IMR-90 (cell line): ENCODE results near the gene BST1. TPM values are rescaled to one million over a fixed set of nuclear protein-coding genes. Genes with fewer than 3 reads are reported as not detected.

ENCODE experiments used
- ATAC-seq: fragments of 200-7000 bp; cut with Tn5 transposase; 2 replicates; pipeline ENCODE4 v1.9.1; 2020; ENCODE audit warnings: low read depth, mild to moderate bottlenecking, moderate library complexity
- BruUV-seq: library from RNA; stranded (reverse); fragments of 400-500 nt; replicated peaks from 2 replicates; lab custom pipeline; 2021; lab: Mats Ljungman, UMichigan
- CTCF ChIA-PET: fragments of 300-600 bp; formaldehyde crosslinking; extraction: SDS; loops from one replicate; lab custom pipeline; 2021; ENCODE audit warnings: antibody characterized with exemption; lab: Yijun Ruan, JAX
- POLR2A ChIA-PET: fragments of 300-600 bp; sonication (Branson Sonifier 250); formaldehyde crosslinking; loops from one replicate; lab custom pipeline; 2022; ENCODE audit warnings: antibody characterized with exemption; ENCODE audit not compliant: unreplicated experiment; lab: Charles Lee
- DNase-seq: peaks from one replicate; pipeline ENCODE4 v3.0.0; 2013
- H2AFZ ChIP-seq: replicated peaks from 2 replicates; pipeline ENCODE3; 2013; ENCODE audit warnings: low read length, mild to moderate bottlenecking; ENCODE audit not compliant: poor library complexity
- H2AK5ac ChIP-seq: 2 replicates; pipeline ENCODE4 v1.6.1; 2013; ENCODE audit warnings: low read depth, low read length, inconsistent platforms
- H2AK9ac ChIP-seq: replicated peaks from 2 replicates; pipeline ENCODE3; 2013; ENCODE audit warnings: mild to moderate bottlenecking, low read depth, low read length, moderate library complexity; ENCODE audit not compliant: poor library complexity
- H2BK120ac ChIP-seq: 2 replicates; pipeline ENCODE4 v1.6.1; 2013; ENCODE audit warnings: low read depth, low read length, inconsistent platforms
- H2BK15ac ChIP-seq: 3 replicates; pipeline ENCODE4 v1.6.1; 2013; ENCODE audit warnings: low read depth, low read length, inconsistent platforms
- H2BK20ac ChIP-seq: 2 replicates; pipeline ENCODE4 v1.6.1; 2013; ENCODE audit warnings: low read depth, mild to moderate bottlenecking, inconsistent platforms, low read length, moderate library complexity
- H2BK5ac ChIP-seq: 2 replicates; pipeline ENCODE4 v1.6.1; 2013; ENCODE audit warnings: mild to moderate bottlenecking, low read depth, low read length, inconsistent platforms; ENCODE audit not compliant: poor library complexity, severe bottlenecking
- H3K14ac ChIP-seq: replicated peaks from 2 replicates; pipeline ENCODE4 v1.6.1; 2013; ENCODE audit warnings: low read depth, low read length, inconsistent platforms
- H3K18ac ChIP-seq: 2 replicates; pipeline ENCODE4 v1.6.1; 2013; ENCODE audit warnings: low read depth, low read length, control low read depth
- H3K23ac ChIP-seq: 2 replicates; pipeline ENCODE4 v1.6.1; 2013; ENCODE audit warnings: low read depth, low read length, inconsistent platforms
- H3K27ac ChIP-seq: 2 replicates; pipeline ENCODE4 v1.5.1; 2013; ENCODE audit warnings: mild to moderate bottlenecking, control low read depth, low read length; ENCODE audit not compliant: insufficient read depth
- H3K27me3 ChIP-seq: 2 replicates; pipeline ENCODE4 v1.6.1; 2013; ENCODE audit warnings: low read length; ENCODE audit not compliant: control insufficient read depth, insufficient read depth
- H3K36me3 ChIP-seq: 2 replicates; pipeline ENCODE4 v1.6.1; 2013; ENCODE audit warnings: low read length, mixed read lengths; ENCODE audit not compliant: control insufficient read depth, insufficient read depth
- H3K4ac ChIP-seq: 2 replicates; pipeline ENCODE4 v1.6.1; 2013; ENCODE audit warnings: low read depth, low read length, inconsistent platforms
- H3K4me1 ChIP-seq: 2 replicates; pipeline ENCODE4 v1.6.1; 2013; ENCODE audit warnings: low read length, mixed read lengths; ENCODE audit not compliant: control insufficient read depth, insufficient read depth
- H3K4me2 ChIP-seq: 2 replicates; pipeline ENCODE4 v1.6.1; 2013; ENCODE audit warnings: low read depth, mild to moderate bottlenecking, control low read depth, low read length, moderate library complexity
- H3K4me3 ChIP-seq: 2 replicates; pipeline ENCODE4 v1.5.1; 2013; ENCODE audit warnings: low read depth, mild to moderate bottlenecking, control low read depth, low read length, moderate library complexity; ENCODE audit not compliant: insufficient read depth
- H3K56ac ChIP-seq: 2 replicates; pipeline ENCODE4 v1.6.1; 2013; ENCODE audit warnings: low read length, inconsistent platforms; ENCODE audit not compliant: insufficient read depth; ENCODE audit errors: extremely low read depth
- H3K79me1 ChIP-seq, 2 experiments: 2 replicates each; pipeline ENCODE4 v1.6.1; 2013; ENCODE audit warnings: low read length in 2 of 2, inconsistent platforms in 1 of 2, low read depth in 1 of 2
- H3K9ac ChIP-seq: 2 replicates; pipeline ENCODE4 v1.6.1; 2013; ENCODE audit warnings: low read depth, low read length, control low read depth
- H3K9me1 ChIP-seq: 2 replicates; pipeline ENCODE4 v1.6.1; 2013; ENCODE audit warnings: low read length, inconsistent platforms; ENCODE audit not compliant: insufficient read depth
- H3K9me3 ChIP-seq: 2 replicates; pipeline ENCODE4 v1.6.1; 2013; ENCODE audit warnings: low read length; ENCODE audit not compliant: control insufficient read depth, insufficient read depth
- H4K20me1 ChIP-seq: 2 replicates; pipeline ENCODE4 v1.6.1; 2013; ENCODE audit warnings: low read length, inconsistent platforms; ENCODE audit not compliant: insufficient read depth
- H4K5ac ChIP-seq: 2 replicates; pipeline ENCODE4 v1.6.1; 2013; ENCODE audit warnings: mild to moderate bottlenecking, low read depth, low read length, control low read depth
- H4K8ac ChIP-seq, 2 experiments: 2 replicates each; pipeline ENCODE4 v1.6.1; 2013; ENCODE audit warnings: low read depth in 2 of 2, low read length in 2 of 2, control low read depth in 1 of 2, inconsistent platforms in 1 of 2
- H4K91ac ChIP-seq: 2 replicates; pipeline ENCODE4 v1.6.1; 2013; ENCODE audit warnings: low read depth, low read length, inconsistent platforms; ENCODE audit not compliant: insufficient read depth
- BHLHE40 ChIP-seq: fragments of 150-350 bp; IDR thresholded peaks from 2 replicates; pipeline ENCODE4 v1.6.1; 2016; ENCODE audit warnings: mild to moderate bottlenecking, low read depth, low read length
- CEBPB ChIP-seq: IDR thresholded peaks from 2 replicates; pipeline ENCODE4 v1.6.1; 2012; ENCODE audit warnings: low read depth, low read length, improper control_type of control experiment
- CHD1 ChIP-seq: IDR thresholded peaks from 2 replicates; pipeline ENCODE4 v1.6.1; 2012; ENCODE audit warnings: low read depth, low read length, improper control_type of control experiment
- CTCF ChIP-seq: conservative IDR thresholded peaks from 2 replicates; pipeline ENCODE4 v1.5.1; 2012; ENCODE audit warnings: mild to moderate bottlenecking, low read depth, low read length, improper control_type of control experiment
- FOS ChIP-seq: fragments of 150-350 bp; IDR thresholded peaks from 2 replicates; pipeline ENCODE4 v1.6.1; 2016; ENCODE audit warnings: low read depth, low read length
- MAZ ChIP-seq: IDR thresholded peaks from 2 replicates; pipeline ENCODE4 v1.6.1; 2012; ENCODE audit warnings: low read depth, mild to moderate bottlenecking, low read length, improper control_type of control experiment, moderate library complexity, borderline replicate concordance
- MXI1 ChIP-seq: IDR thresholded peaks from 2 replicates; pipeline ENCODE4 v1.6.1; 2012; ENCODE audit warnings: low read depth, mild to moderate bottlenecking, low read length, moderate library complexity, borderline replicate concordance
- NFE2L2 ChIP-seq: fragments of 150-350 bp; IDR thresholded peaks from 2 replicates; pipeline ENCODE4 v1.6.1; 2016; ENCODE audit warnings: low read depth, mild to moderate bottlenecking, low read length
- RCOR1 ChIP-seq: IDR thresholded peaks from 2 replicates; pipeline ENCODE4 v1.6.1; 2012; ENCODE audit warnings: mild to moderate bottlenecking, low read length, improper control_type of control experiment; ENCODE audit not compliant: insufficient replicate concordance
- RFX5 ChIP-seq: IDR thresholded peaks from 2 replicates; pipeline ENCODE4 v1.8.0; 2012; ENCODE audit warnings: low read depth, mild to moderate bottlenecking, low read length, moderate library complexity
- SMC3 ChIP-seq: fragments of 150-350 bp; IDR thresholded peaks from 2 replicates; pipeline ENCODE4 v1.6.1; 2016; ENCODE audit warnings: low read depth, mild to moderate bottlenecking, antibody characterized with exemption, low read length, moderate library complexity
- USF2 ChIP-seq: fragments of 150-350 bp; IDR thresholded peaks from 2 replicates; pipeline ENCODE4 v1.6.1; 2017; ENCODE audit warnings: mild to moderate bottlenecking, antibody characterized with exemption, low read length, low read depth
- WGBS, 2 experiments: methylation state at CpG; one replicate each; pipeline versions ENCODE4 v1.1.5 to v1.1.7; 2013; ENCODE audit warnings: missing lambda C conversion rate in 2 of 2; ENCODE audit not compliant: insufficient read length in 1 of 2; ENCODE audit errors: extremely low coverage in 2 of 2; 5-methylcytosine and 5-hydroxymethylcytosine counted together
- dilution Hi-C: fragments of 300-500 bp; cut with HindIII; formaldehyde crosslinking; loops from one replicate; pipeline ENCODE4 v1.14.3; 2018; ENCODE audit warnings: low sequenced_read_pairs; ENCODE audit not compliant: unreplicated experiment
- in situ Hi-C: fragments of 300-500 bp; cut with MboI; formaldehyde crosslinking; loops from 3 replicates; pipeline ENCODE4 v1.14.3; 2019; ENCODE audit warnings: low sequenced_read_pairs, inconsistent platforms, mixed read lengths
- intact Hi-C: fragments of 100-400 bp; cut with micrococcal nuclease; formaldehyde crosslinking; loops from 2 replicates; pipeline ENCODE4 v1.10.0; 2022
- polyA plus RNA-seq, 3 experiments: library from polyadenylated mRNA; depleted of rRNA; stranded (reverse); fragments of >200 nt; gene quantifications; 2 replicates each; pipeline ENCODE4 v1.2.3, GENCODE V29; 2012; ENCODE audit warnings: low replicate concordance in 1 of 3
- total RNA-seq: library from RNA; depleted of rRNA; stranded (reverse); fragments of >200 nt; gene quantifications from 2 replicates; pipeline ENCODE4 v1.2.3, GENCODE V29; 2012
- TF ChIP-seq, protein P1 (sequence below): fragments of 150-350 bp; IDR thresholded peaks from 2 replicates; pipeline ENCODE4 v1.6.1; 2016; ENCODE audit warnings: low read depth, mild to moderate bottlenecking, low read length, moderate library complexity, borderline replicate concordance

The BST1 gene
- total and polyA plus RNA-seq, 2 of the 4 experiments (the other 2 are of a cell fraction): 6.6 to 11.1 TPM

DNA sequence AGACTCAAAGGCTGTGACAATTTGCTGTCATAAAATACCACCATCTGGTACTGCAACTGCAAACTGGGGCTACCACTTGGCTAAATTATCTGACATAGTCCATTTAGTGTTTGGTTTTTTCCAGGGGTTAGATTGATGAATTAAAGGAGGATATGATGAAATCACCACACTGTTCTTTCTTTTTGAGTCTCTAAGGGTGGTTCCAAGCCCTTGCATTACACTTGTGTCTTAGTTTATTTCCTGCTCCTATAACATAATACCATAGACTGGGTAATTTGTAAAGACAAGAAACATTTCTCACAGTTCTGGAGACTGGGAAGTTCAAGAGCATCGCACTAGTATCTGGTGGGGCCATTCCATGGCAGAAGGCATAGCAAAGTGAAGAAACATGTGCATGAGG lies 43.2 kb downstream of the BST1 start:
- H4K20me1 ChIP-seq: no peaks in the 10 kb centered on the region
- H3K4me1 ChIP-seq: peaks cover 2% of the 10 kb centered on the region; the same call in 1 of the 2 replicates
- no peak overlapping the region for H4K91ac ChIP-seq
- no peak overlapping the region for H3K4me2 ChIP-seq
- TF ChIP-seq RFX5 (no peak), RCOR1 (no peak), FOS (no peak), CHD1 (no peak), MAZ (no peak), CTCF (no peak), CEBPB (no peak), BHLHE40 (no peak), NFE2L2 (no peak), SMC3 (no peak), USF2 (no peak), MXI1 (no peak)
- TF ChIP-seq, protein P1, sequence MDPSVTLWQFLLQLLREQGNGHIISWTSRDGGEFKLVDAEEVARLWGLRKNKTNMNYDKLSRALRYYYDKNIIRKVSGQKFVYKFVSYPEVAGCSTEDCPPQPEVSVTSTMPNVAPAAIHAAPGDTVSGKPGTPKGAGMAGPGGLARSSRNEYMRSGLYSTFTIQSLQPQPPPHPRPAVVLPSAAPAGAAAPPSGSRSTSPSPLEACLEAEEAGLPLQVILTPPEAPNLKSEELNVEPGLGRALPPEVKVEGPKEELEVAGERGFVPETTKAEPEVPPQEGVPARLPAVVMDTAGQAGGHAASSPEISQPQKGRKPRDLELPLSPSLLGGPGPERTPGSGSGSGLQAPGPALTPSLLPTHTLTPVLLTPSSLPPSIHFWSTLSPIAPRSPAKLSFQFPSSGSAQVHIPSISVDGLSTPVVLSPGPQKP: no peak
- intact Hi-C loops (no loop called here), dilution Hi-C loops (no loop called here), in situ Hi-C loops (no loop called here)
- no peak overlapping the region for H2AK5ac ChIP-seq
- H3K4ac ChIP-seq: no peak overlapping the region
- H2AK9ac ChIP-seq: no peak overlapping the region
- ChIA-PET POLR2A (no interaction called here), CTCF (no interaction called here)
- H3K9me1 ChIP-seq: no peaks in the 10 kb centered on the region
- no peaks in the 10 kb centered on the region for H3K36me3 ChIP-seq
- DNase-seq: no peak
- no peak overlapping the region for H4K5ac ChIP-seq
- H3K27me3 ChIP-seq: peaks cover 3% of the 10 kb centered on the region; the same call in 1 of the 2 replicates
- no peak overlapping the region for H3K23ac ChIP-seq
- H3K9me3 ChIP-seq: peaks cover 14% of the 10 kb centered on the region
- no peaks in the 10 kb centered on the region for H3K79me1 ChIP-seq
- BruUV-seq: no TSS peak
- H3K27ac ChIP-seq: no peak overlapping the region
- no peak overlapping the region for H3K56ac ChIP-seq
- no peak overlapping the region for H4K8ac ChIP-seq
- H2BK5ac ChIP-seq: no peak overlapping the region
- H2BK20ac ChIP-seq: no peak overlapping the region
- H2BK15ac ChIP-seq: no peak overlapping the region
- WGBS, 2 experiments: no CpG with 5 or more reads among the region's 1 CpG
- no peak overlapping the region for H3K4me3 ChIP-seq
- no peak overlapping the region for H3K14ac ChIP-seq
- no peak overlapping the region for H2BK120ac ChIP-seq
- no peak overlapping the region for H3K9ac ChIP-seq
- H3K18ac ChIP-seq: no peak overlapping the region
- no peak overlapping the region for H2AFZ ChIP-seq
- ATAC-seq: no peak
